ENCODE results near the gene CST3.
"Not testable (repeated sequence)": the region's sequence is repeated elsewhere in the genome, so short reads cannot be mapped to it uniquely, and the experiment has no call there.

Gene CST3

GRCh38 chr20:23661002-23661429, 23.3 kb upstream of the CST3 start:
- no peak for DNase-seq

GRCh38 chr20:23659989-23660837, 22.5 kb upstream of the CST3 start:
- no peak for DNase-seq

GRCh38 chr20:23659610-23659988, 21.8 kb upstream of the CST3 start:
- not testable (repeated sequence) for DNase-seq

GRCh38 chr20:23658989-23659609, 21.3 kb upstream of the CST3 start:
- DNase-seq: no peak

GRCh38 chr20:23658336-23658735, 20.6 kb upstream of the CST3 start:
- no peak for DNase-seq

- DNase-seq: no peak
Measured at GRCh38 chr20:23657202-23657601, 19.4 kb upstream of the CST3 start.

- no peak for DNase-seq
Measured at GRCh38 chr20:23656372-23656771, 18.6 kb upstream of the CST3 start.

GRCh38 chr20:23655491-23656211, 17.9 kb upstream of the CST3 start:
- no peak for DNase-seq

GRCh38 chr20:23654717-23655116, 17.0 kb upstream of the CST3 start:
- DNase-seq: no peak

GRCh38 chr20:23654000-23654399, 16.2 kb upstream of the CST3 start:
- DNase-seq: no peak

GRCh38 chr20:23653400-23653938, 15.7 kb upstream of the CST3 start:
- no peak for DNase-seq

- DNase-seq: no peak
Measured at GRCh38 chr20:23652926-23653325, 15.2 kb upstream of the CST3 start.

- DNase-seq: no peak
Measured at GRCh38 chr20:23652371-23652770, 14.6 kb upstream of the CST3 start.

GRCh38 chr20:23651117-23651516, 13.4 kb upstream of the CST3 start:
- DNase-seq: no peak

- DNase-seq: no peak
Measured at GRCh38 chr20:23649830-23650417, 12.2 kb upstream of the CST3 start.

- no peak for DNase-seq
Measured at GRCh38 chr20:23649242-23649641, 11.5 kb upstream of the CST3 start.

- no peak for DNase-seq
Measured at GRCh38 chr20:23647346-23647745, 9.6 kb upstream of the CST3 start.

GRCh38 chr20:23646106-23646873, 8.5 kb upstream of the CST3 start:
- no peak for DNase-seq

GRCh38 chr20:23645575-23645974, 7.8 kb upstream of the CST3 start:
- DNase-seq: no peak

- DNase-seq: no peak
Measured at GRCh38 chr20:23644164-23644563, 6.4 kb upstream of the CST3 start.

- no peak for DNase-seq
Measured at GRCh38 chr20:23643659-23644058, 5.9 kb upstream of the CST3 start.

All from stimulated activated CD4-positive, alpha-beta T cell treated with anti-CD3 and anti-CD28 coated beads, Interleukin-1b, Interleukin-23, amount 100 ng/mL, for 48 hours (primary cell).